Kidney glomerular epithelial cell (primary cell): ENCODE measurements around the gene SLX4.
"Not testable (repeated sequence)": the region's sequence is repeated elsewhere in the genome, so short reads cannot be mapped to it uniquely, and the experiment has no call there.

Experiments
- DNase-seq: peaks from one replicate; lab custom pipeline; 2025; lab: John Stamatoyannopoulos, UW

The SLX4 gene

GRCh38 chr16:3611146-3611975 is at the start of gene SLX4:
Gene SLX4, minus strand, starts transcription at chr16:3611606. Its CDS starts 2,642 bp downstream, at chr16:3608964.
- peak; percentile 94 for DNase-seq

DNA sequence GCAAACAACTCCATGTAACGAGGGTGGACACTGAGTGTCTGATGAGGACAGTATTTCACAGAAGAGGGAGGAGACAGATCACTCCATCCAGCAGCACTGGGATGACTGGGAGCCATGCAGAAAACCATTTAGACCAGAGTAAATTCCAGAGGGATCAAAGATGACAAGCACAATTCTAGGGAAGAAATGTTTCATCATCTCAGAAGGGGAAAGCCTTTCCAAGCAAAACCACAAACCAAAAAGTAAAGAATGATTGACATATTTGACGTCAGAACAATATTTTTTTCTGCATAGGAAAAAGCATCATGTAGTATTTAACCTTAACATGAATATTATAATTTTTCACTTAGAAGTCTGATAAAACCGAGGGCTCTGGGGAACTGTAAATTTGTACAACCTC is 47.8 kb upstream of the SLX4 start:
- DNase-seq: no peak

- no peak for DNase-seq
Observed at GRCh38 chr16:3656491-3657468, 45.4 kb upstream of the SLX4 start.

DNA sequence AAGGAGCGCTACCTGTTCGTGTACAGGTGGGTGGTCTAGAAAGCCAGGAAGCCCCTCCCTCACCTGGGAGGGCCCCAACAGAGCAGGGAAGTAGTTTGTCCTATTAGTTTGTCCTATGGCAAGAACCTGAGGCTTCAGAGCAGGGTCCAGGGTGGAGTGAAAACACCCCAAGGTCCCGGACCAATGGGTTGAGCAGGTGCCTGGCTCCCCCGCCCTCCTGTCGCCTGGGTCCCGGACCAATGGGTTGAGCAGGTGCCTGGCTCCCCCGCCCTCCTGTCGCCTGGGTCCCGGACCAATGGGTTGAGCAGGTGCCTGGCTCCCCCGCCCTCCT is 44.7 kb upstream of the SLX4 start:
- not testable (repeated sequence) for DNase-seq

DNA sequence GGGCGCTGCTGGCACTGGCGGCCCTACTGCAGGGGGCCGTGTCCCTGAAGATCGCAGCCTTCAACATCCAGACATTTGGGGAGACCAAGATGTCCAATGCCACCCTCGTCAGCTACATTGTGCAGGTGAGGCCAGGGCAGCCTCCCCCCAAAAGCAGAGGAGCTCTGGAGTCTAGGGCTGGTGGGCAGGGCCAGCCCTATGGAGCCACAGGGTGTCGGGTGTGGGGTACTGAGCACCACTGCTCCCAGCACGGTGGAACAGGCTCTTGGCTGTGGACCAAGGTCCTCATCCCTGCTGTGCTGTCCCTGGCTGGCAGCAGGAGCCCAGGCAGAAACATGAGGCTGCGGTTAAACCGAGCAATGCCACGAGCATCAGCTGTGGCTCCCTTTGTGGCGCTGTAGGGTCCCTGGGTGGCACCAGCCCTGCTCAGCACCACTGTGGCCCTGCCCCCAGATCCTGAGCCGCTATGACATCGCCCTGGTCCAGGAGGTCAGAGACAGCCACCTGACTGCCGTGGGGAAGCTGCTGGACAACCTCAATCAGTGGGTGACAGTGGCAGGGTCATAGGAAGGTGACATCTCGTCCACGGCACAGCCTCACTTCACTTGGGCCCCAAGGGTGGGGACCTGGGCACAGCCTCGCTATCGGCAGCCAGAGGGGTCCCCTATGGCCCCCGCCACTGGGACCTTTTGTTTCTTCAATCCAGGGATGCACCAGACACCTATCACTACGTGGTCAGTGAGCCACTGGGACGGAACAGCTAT is 44.2 kb upstream of the SLX4 start:
- no peak for DNase-seq

DNA sequence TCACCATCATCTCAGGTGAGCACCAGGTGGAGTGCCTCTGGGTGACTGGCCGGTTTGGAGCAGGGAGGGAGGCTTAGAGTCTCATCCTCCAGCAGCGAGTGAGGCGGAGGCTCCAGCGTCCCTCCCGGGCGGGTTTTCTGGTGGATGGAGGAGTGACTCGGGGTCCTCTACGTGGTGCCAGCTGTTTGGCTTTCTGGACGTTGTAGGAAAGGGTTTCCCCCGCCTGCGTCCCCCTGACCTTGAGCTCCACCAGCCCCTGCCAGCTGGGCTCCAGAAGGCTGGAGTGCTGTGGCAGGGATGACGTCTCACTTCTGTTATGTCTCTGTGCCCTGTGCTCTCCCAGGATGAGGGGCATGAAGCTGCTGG is 43.6 kb upstream of the SLX4 start:
- no peak for DNase-seq

- no peak for DNase-seq
Observed at GRCh38 chr16:3654249-3654991, 43.0 kb upstream of the SLX4 start, which contains the start of gene DNASE1. Gene DNASE1, plus strand, starts transcription at chr16:3654691. Its CDS starts 683 bp downstream, at chr16:3655374.

DNA sequence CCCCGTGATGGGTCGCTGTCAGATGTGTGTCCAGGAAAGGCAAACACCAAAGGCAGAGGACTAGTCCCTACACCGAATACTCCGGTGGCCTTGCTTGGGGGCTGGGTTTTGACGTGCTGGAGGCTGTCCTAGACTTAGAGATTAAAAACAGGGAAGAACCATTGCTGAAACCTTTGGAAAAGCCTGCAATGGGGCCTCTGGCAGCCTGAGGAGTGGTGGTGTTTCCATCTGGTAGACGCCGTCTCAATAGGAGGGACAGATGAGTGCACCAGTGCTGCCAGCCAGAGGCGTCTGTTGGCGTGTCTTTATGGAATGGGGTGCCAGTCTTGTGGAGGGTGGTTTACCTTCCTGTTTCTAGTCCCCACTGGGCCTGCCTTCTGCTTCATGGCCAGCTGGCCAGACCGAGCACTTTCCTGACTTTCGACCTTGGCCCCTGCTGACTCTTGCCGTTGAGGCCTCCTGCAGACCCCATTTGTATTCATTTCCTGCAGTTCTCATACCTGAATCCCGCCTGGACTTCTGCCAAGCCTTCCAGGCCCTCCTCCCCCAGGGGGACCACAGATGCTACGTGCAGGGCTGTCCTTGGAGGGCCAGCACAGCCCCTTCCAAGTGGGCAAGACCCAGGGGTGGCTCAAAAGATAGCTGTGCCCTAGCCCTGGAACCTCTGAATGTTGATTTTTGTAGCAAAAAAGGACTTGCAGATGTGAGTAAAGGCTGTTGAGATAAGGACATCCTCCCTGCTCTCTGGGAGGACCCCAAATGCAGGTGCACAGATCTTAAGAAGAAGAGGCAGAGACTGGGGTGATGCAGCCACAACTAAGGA is 41.2 kb upstream of the SLX4 start:
- DNase-seq: no peak

DNA sequence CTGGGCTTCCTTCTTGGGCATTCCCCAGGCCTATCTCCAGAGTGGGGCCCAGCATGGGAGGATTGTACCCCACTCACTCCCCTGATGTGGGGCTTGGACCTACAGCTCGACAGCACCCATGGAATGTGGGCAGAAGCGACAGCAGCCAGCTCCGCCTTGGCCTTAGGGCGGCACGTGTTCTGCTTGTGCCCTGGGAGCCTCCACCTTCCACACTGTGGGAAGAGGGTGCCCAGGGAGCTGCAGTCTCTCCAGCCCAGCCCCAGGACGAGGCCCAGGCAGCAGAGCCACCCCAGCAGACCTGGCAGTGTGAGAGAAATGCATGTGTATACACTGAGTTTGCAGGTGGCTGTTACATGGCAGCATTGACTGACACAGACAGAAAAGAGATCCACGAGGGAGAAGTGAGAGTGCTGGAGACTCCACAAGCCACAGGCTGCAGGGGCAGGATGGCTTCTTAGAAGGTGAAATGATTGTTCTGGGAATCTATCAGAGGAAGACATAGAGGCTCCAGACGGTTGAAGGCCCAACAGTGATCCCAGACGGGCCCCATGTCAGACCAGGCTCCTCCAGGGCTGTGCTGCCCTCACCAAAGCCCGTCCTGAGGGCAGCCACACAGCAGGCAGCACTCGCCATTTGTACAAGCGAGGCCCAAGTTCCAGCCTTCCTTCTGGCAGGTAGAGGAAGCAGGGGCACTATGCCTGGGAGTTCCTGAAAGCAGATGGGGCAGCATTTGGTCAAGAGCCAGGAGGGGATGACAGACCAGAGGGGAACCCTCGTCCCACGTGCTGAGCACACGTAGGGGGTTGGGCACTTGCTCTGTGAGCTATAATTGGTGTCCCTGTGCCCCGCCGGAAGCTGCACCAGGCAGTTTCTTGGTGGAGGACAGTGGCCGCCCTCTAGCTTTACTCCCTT is 40.3 kb upstream of the SLX4 start:
- DNase-seq: no peak

DNA sequence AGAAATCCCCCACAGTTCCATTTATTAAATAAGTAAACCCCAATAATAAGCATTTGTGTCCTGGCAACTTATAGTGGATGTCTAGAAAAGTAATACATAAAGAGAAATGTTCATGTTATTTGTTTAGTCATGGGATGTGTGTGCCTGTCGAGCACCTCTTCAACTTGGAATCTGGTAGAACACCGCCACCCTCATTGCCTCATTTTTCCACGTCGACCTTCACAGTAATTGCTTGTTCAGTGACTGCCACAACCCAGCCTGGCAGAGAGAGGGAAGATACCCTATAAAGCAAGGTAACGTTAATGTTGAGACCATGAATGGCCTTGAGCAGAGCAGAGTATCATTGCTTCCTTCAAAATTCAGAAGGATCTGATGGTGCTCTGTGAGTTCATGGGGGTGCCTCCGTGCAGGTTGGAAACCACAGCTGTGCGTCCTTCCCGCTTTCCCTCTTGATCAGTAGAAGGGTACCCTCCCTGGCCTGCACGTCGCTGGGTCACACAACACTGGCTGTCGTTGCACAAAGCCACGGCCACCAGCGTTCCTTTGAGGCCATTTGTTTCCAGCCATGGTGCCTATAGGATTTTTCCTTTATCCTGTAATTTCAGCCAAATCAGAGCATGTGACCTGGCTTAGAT is 39.3 kb upstream of the SLX4 start:
- no peak for DNase-seq

GRCh38 chr16:3646348-3646920 is 35.0 kb upstream of the SLX4 start:
- no peak for DNase-seq

DNA sequence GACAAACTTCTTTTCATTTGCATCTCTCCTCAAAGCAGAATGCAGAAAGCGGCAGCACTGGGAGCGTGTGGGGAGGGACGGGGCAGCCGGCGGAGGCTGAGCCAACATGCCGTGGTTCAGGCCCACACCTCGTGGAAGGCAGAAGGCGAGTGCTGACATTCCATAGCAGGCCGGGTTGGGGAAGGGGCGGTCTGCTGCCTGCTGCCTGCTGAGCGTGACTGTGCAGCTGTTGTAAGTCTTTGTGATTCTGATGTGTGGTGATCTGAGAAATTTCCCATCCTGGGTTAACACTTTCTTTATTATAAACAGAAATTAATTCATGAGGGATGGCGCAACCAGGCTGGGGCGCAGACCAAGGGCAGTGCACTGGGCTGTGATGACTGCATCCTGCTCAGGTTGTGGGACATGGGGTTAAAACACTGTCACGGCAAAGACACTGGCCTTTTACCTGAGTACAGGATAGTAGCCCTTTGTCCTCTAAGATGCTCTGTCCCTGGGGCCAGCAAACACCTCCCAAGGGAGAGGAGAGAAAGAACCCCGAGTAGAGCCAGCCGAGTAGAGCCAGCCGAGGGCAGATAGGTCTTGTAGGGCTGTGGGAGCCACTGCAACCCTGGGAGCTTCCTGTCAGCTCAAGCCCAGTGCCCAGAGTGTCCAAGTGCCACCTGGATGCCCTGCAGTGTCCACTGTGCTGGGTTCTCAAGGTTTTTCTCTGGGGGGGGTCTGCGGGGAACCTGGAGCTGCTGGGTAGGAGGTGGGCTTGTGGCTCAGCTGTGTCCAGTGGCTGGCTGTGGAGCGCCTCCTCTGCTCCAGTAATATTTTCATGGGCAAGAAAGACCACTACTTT is 34.3 kb upstream of the SLX4 start:
- DNase-seq: no peak

GRCh38 chr16:3645108-3645503 is 33.7 kb upstream of the SLX4 start:
- no peak for DNase-seq

DNA sequence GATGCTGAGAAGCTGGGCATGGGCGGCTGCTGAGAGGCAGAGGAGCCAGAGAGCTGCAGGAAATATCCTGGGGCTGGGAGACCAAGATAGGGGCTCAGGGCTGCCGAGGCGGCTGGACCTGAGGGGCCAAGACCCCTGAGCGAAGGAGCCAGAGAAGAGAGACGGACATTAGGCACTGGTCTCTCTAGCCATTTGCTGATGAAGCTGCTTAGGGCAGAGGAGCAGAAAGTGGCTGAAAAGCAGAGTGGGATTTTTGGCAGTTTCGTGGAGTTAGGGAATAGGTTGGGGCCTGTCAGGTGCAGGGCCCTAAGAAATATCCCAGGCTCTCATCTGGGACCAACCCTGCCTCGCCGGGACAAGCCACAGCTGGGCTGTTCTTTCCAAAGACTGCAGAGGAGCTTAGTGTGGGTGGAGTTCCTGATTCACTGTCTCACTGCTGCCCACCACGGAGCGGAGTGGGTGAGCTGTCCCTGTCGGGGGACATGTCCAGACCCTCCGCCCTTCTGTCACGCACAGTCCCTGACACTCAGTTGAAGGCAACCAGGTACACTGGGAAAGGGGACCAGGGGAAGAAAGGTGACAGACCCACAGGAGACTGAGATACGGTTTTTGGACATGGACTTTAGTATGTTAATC is 31.8 kb upstream of the SLX4 start:
- no peak for DNase-seq

DNA sequence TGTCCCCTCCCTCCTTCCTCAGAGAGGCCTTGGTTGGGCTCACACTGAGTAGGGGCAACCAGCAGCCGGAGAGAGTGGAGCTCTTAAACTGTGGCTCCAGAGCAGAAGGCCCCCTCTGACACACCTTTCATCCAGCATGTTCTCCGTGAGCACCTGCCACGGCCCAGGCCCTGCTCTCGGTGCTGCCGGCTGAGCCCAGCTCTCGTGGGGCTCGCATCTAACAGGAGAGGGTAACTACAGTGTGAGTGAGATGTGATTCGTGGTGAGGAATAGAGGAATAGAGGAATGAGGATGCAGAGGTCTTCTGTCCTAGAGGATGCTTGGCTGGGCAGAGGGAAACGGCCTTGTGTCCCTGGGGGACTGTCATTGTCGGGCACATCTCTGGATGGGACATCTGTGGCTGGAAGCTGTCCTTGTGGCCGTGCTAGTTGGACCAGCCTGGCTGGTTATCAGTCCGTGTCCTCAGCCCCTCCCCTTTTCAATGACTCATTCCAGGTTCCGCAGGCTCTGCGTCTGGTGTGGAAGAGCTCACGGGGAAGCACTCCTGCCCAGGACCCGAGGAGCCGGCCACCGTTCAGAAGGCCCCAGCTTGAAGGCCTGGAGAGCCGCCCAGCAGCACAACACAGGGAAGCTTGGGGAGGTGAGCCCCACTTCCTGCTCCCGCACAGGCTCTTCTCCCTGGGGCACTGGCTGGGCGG is 31.1 kb upstream of the SLX4 start:
- DNase-seq: no peak

- DNase-seq: no peak
Observed at GRCh38 chr16:3641801-3642396, 30.5 kb upstream of the SLX4 start.
